ENCODE measurements around the gene VTA1.
A peak's percentile ranks its signal among the peaks of the same experiment; 100 is the strongest.
"Not testable (repeated sequence)": the region's sequence is repeated elsewhere in the genome, so short reads cannot be mapped to it uniquely, and the experiment has no call there.

Gene VTA1

DNA sequence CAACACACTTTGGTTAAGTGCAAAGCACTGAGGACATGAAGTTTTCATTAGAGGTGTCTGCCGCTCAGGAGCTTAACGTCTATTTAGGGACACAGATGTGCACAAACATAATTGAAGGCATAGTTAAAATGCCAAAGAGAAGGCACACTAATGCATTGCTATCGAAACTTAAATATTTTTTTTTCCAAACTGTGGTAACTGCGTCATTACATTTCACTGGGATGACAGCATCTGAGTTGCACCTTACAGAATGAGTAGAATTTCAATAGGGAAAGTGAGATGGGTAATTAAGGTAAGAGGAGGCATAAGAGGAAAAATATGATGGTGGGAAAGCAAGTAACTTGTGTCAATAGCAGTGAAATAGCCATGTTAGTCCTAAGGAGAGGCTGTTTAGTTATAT is 79.7 kb downstream of the VTA1 start:
- DNase-seq (ENCODE audit: low spot score) = no peak

GRCh38 chr6:142229518-142230270 is 82.6 kb downstream of the VTA1 start:
- DNase-seq (ENCODE audit: low spot score) = not testable (repeated sequence)

DNA sequence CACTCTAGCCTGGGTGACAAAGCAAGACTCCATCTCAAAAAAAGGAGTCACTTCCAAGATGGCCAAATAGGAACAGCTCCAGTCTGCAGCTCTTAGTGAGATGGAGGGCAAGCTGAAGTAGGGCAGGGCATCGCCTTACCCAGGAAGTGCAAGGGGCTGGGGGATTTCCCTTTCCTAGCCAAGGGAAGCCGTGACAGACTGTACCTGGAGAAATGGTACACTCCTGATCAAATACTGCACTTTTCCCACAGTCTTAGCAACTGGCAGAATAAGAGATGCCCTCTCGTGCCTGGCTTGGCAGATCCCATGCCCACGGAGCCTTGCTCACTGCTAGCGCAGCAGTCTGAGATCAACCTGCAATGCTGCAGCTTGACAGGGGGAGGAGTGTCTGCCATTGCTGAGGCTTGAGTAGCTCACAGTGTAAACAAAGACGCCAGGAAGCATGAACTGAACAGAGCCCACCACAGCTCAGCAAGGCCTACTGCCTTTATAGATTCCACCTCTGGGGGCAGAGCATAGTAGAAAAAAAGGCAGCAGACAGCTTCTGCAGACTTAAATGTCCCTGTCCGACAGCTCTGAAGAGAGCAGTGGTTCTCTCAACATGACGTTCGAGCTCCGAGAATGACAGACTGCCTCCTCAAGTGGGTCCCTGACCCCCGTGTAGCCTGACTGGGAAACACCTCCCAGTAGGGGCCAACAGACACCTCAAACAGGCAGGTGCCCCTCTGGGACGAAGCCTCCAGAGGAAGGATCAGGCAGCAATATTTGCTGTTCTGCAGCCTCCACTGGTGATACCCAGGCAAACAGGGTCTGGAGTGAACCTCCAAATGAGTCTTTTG is 85.4 kb downstream of the VTA1 start:
- DNase-seq (ENCODE audit: low spot score) = not testable (repeated sequence)

GRCh38 chr6:142233945-142234682 is 87.1 kb downstream of the VTA1 start:
- DNase-seq (ENCODE audit: low spot score) = no peak

DNA sequence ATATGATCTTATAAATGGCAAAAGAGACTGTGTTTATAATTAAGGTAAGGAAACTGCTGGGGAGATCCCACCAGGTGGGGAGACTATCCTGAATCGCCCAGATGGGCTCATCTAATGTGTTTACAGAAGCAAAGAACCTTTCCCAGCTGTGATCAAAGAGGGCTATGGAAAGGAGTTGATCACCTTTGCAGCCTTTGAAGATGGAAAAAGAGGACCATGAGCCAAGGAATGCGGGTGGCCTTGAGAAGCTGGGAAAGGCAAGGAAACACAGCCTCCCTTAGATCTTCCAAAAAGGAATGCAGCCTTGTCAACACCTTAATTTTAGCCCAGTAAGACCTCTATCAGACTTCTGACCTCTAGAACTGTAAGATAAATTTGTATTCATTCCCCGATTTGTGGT is 88.2 kb downstream of the VTA1 start:
- DNase-seq (ENCODE audit: low spot score) = no peak

GRCh38 chr6:142235791-142236190 is 88.7 kb downstream of the VTA1 start:
- DNase-seq (ENCODE audit: low spot score) = no peak

GRCh38 chr6:142236691-142237090 is 89.6 kb downstream of the VTA1 start:
- DNase-seq (ENCODE audit: low spot score) = no peak

GRCh38 chr6:142238881-142239280 is 91.8 kb downstream of the VTA1 start:
- DNase-seq (ENCODE audit: low spot score) = no peak

DNA sequence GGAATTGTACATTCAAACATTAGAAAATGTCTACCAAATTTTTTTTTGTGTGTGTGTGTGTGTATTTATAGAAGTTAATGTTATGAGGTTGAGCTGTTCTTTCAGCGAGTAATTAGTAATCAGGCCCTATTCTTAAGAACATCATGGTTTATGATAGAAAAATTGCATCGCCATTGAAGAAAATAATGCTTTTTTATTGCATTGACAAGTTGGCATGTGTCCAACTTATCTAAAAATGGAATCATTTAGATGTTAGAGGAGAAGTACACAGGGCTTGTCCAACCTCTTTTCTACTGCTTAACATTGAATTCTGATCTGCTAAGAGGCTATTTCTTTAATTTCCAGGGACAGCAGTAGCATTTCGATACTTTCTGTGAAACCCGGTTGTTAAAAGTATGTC is 93.1 kb downstream of the VTA1 start:
- no peak for DNase-seq (ENCODE audit: low spot score)

DNA sequence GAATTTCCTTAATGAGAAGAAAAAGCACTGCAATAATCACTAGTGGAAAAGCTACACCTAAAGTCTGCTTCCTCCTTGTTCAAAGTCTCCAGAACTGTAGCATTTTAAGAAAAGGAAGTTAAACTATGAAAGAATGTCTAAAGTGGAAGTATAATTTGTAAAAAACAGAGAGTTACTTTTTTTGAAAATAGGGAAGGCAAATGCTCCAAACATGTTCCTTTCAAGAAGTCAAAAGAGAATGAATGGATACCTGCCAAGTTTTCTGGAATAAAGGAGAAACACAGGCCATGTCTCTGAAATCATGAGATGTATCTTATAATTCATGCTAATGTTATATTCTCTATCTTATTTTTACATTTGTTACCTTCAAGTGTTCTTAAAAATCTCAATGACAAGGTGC is 94.0 kb downstream of the VTA1 start:
- DNase-seq (ENCODE audit: low spot score) = peak; percentile 11

GRCh38 chr6:142242269-142242668 is 95.2 kb downstream of the VTA1 start:
- DNase-seq (ENCODE audit: low spot score) = no peak

- no peak for DNase-seq (ENCODE audit: low spot score)
Measured at GRCh38 chr6:142246960-142247359, 99.9 kb downstream of the VTA1 start.

DNA sequence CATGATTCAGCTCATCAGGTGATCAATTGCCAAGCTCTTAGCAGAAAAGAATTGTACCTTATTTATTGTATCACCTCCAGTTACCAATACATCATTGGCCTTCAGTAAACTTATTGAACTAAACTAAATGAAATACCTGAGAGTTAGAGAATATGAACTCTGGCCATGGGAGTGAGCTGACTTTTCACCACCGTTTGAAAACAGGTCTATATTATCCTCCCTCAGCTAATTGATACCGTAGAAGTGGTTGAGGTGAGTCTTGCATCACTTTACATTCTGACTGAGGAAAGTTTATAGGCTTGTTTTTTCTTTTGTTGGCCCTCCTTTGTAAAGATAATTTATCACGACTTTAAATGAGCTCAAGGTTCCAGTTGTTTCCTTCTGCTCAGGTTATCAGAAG is 102.2 kb downstream of the VTA1 start:
- DNase-seq (ENCODE audit: low spot score) = no peak

DNA sequence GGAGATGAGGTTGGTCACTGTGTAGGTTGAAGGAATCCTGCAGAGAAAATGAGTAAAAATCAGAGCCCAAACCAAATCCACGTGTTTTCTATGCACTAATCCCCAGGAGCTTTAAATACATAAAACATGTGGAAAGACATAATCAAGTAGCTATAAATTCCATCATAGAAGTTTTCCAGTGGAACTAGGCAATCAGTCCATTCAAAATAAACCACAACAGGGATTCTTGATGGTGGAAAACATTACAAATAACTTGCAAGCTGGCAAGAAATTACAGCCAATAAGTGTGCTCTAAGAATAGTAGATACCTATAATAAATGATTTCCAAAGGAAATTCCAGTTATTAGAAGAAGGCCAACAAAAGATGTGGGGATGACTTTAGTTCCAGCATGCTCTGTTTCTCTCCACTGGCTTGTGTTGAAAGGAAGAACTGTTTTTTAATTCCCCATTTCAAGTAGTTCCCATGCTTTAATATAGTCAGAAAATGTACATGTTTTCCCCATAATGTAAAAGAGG is 104.9 kb downstream of the VTA1 start:
- DNase-seq (ENCODE audit: low spot score) = no peak

DNA sequence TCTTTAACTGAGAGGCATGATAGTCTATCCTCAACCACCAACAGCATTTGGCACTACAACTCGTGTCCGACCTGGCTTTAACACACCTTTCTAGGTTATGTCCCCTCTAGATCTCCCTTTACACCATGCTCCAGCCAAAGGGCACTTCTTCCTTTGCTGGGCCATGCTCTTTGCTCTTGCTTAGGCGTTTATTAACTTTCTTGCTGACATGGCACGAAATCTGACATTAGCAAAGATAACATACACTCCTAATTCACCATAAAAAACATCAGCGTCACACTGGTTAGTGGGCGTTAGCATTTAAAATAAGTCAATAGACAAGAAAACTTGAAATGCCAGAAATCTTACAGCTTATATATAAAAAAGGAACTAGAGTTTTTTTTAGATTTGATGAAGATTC is 107.5 kb downstream of the VTA1 start:
- no peak for DNase-seq (ENCODE audit: low spot score)

DNA sequence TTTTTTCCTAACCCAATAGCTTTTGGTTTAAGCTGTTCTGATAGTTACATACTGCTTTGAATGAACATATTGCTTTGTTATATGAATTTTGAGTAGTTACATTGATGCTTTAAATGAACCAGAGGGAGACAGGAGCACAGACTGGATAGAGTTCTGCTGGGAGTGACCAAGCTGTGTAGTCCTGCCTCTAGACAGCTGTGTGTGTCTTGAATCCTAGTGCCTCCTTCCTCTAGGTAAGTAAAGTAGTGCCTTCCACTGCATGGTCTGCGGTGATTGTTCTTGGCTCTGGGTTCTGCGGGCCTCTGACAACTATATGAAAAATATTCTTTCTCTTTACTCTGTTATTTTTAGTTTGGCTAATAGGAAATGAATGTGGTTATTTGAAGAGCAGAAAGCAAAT is 108.7 kb downstream of the VTA1 start:
- no peak for DNase-seq (ENCODE audit: low spot score)

DNA sequence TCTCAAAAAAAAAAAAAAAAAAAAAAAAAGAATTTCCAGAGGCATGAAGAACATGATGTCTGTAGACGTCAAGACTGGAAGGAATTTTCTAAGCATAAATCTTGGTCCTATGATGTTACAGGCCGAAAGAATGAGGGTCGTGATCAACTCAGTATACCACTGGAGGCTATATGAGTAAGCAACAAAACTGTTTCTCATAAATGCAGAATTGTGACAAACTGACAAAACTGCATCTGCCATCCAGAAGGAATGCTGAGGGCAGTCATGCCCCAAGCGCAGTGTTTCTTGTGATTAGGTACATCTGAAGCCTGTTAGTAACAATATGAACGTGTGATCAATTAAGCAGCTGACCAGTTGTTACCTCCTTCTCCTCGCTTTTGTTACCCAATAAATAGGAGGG is 111.2 kb downstream of the VTA1 start:
- no peak for DNase-seq (ENCODE audit: low spot score)

DNA sequence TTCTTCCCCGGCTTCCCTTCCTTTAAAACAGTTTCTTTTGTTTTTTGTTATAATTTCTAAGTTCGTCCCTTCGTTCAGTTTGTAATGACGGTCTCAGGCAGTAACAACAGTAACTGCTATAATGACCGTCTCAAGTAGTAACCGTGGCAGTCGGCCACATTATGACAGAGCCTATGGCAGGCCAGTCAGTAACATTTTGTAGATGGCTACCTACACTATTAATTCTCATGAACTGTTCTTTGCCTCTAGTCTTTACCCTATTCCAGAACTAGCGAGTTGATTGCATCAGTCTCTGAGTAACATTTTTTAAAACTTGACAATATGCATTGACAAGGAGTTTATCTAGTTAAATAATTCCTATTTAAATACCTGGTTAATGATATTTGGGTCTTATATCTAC is 111.7 kb downstream of the VTA1 start:
- DNase-seq (ENCODE audit: low spot score) = no peak

GRCh38 chr6:142260748-142261147 is 113.7 kb downstream of the VTA1 start:
- no peak for DNase-seq (ENCODE audit: low spot score)

- no peak for DNase-seq (ENCODE audit: low spot score)
Measured at GRCh38 chr6:142262231-142262630, 115.2 kb downstream of the VTA1 start.

GRCh38 chr6:142265476-142265875 is 118.4 kb downstream of the VTA1 start:
- no peak for DNase-seq (ENCODE audit: low spot score)

- DNase-seq (ENCODE audit: low spot score) = no peak
Measured at GRCh38 chr6:142266060-142266459, 119.0 kb downstream of the VTA1 start.

DNA sequence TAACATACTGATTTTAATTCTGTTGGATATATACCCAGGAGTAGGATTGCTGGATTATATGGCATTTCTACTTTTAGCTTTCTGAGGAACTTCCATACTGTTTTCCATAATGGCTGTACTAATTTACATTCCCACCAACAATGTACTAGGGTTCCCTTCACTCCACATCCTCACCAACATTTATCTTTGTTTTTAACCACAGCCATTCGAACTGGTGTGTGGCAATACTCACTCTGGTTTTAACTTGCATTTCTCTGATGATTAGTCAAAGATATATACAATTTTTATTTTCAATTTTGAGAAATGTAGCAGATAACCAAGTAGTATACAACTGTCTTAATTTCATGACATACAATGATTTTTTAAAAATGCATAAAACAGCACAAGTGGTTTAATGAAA is 124.4 kb downstream of the VTA1 start:
- no peak for DNase-seq (ENCODE audit: low spot score)

Data from pons (tissue), 1 donor.